Measurements from ENCODE around the gene DNAH17.

Gene DNAH17, protein sequence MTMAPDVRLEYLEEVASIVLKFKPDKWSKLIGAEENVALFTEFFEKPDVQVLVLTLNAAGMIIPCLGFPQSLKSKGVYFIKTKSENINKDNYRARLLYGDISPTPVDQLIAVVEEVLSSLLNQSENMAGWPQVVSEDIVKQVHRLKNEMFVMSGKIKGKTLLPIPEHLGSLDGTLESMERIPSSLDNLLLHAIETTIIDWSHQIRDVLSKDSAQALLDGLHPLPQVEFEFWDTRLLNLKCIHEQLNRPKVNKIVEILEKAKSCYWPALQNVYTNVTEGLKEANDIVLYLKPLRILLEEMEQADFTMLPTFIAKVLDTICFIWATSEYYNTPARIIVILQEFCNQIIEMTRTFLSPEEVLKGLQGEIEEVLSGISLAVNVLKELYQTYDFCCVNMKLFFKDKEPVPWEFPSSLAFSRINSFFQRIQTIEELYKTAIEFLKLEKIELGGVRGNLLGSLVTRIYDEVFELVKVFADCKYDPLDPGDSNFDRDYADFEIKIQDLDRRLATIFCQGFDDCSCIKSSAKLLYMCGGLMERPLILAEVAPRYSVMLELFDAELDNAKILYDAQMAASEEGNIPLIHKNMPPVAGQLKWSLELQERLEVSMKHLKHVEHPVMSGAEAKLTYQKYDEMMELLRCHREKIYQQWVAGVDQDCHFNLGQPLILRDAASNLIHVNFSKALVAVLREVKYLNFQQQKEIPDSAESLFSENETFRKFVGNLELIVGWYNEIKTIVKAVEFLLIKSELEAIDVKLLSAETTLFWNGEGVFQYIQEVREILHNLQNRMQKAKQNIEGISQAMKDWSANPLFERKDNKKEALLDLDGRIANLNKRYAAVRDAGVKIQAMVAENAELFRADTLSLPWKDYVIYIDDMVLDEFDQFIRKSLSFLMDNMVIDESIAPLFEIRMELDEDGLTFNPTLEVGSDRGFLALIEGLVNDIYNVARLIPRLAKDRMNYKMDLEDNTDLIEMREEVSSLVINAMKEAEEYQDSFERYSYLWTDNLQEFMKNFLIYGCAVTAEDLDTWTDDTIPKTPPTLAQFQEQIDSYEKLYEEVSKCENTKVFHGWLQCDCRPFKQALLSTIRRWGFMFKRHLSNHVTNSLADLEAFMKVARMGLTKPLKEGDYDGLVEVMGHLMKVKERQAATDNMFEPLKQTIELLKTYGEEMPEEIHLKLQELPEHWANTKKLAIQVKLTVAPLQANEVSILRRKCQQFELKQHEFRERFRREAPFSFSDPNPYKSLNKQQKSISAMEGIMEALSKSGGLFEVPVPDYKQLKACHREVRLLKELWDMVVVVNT (N-terminal part only)

DNA sequence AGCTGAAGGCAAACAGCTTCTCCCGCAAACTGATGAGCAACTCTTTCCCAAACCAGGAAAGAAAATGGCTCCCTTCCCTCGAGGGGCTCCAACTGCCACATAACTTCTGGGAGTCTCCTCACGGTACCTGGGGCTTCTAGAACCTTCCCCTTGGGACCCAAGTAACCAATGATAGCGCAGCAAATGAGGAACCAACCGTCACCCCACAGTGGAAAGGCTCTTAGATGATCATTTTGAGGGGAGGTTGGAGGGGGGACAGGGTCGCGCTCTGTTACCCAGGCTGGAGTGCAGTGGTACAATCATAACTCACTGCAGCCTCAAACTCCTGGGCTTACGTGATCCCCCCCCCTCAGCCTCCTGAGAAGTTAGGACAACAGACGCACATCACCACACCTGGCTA is at the start of gene DNAH17:
Gene DNAH17 (minus strand): TSS at position 101 of the 400 bp plus-strand sequence. CDS start 2,339 bp downstream, outside the sequence.
- DNase-seq (ENCODE audit: low spot score), result no peak

DNA sequence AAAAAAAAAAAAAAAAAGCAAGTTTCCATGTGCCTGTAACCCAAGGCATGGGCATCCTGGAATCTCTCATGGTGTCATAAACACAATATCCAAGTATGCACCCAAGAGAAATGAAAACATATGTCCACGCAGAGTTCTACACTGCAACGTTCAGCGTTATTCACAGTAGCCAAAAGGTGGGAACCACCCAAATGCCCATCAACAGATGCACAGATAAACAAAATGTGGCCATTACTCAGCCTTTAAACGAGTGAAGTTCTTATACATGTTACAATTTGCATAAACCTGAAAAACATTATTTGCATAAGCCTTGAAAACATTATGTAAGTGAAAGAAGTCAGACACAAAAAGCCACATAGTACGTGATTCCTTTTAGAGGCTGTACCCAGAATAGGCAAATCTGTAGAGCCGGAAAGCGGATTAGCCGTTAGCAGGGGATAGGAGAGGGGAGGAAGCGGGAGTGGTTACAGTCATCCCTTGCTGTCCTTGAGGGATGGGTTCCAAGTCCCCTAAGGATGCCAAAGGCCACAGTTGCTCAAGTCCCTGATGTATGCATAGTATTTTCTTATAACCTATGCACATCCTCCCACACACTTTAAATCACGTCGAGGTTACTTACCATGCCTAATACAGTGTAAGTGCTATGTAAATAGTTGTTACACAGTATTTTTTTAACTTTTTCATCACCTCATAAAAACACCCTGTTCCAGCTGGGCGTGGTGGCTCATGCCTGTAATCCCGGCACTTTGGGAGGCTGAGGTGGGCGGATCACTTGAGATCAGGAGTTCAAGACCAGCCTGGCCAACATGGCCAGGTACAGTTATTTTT is 47.3 kb upstream of the DNAH17 start:
- no peak for DNase-seq (ENCODE audit: low spot score)

DNA sequence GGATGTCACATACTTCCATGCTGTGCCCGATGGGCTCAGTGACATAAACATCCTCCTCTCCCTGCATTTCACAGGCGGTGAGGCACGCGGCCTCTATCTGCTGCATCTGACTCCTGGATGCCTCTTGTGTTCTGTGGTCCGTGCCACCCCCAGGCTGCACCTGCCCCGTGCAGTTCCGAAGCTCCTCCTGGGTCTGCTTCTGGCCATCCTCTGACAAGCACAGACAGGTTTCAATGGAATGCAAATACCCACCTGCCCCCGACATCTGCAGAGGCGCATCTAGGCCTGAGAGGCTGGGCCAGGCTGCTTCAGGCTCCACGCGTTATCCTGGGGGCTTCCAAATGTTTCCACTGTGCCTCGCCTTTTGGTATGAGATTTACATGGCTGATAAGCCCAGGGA is 46.3 kb upstream of the DNAH17 start:
- DNase-seq (ENCODE audit: low spot score), result no peak

DNA sequence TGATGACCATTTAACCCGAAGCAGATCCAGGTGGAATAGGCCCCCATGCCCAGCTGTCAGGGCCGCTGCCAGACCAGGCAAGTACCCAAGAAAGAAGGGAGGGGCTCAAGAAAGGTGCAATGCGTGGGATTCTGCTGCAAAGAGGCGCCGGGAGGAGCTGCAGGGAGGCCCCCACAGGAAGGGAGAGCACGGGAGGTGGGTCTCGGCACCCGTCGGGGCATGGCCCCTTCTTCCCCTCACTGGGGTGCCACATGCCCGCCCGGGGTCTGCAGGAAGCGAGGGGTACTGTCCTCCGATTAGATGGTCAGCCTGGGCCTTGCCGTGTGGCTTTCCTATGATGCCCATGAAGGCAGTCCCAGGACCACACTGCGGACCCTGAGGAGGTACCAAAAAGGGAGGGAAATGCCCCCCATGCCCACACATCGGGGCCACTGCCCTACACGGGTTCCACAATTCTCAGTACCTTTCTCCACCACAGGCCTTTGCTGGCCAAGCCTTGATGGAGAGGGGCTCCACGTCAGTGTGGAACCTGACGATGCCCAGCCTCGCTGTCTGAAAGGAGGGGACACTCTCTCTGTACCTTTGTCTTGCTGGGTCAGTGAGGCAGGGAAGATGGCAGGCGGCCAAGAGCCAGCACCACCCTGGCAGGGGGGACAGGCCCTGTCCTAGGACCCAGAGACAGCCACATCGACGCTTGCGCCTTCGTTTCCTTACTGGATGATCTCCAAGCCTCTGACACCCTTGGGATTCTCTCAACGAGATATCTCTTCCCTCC is 45.5 kb upstream of the DNAH17 start:
- DNase-seq (ENCODE audit: low spot score), result no peak

DNA sequence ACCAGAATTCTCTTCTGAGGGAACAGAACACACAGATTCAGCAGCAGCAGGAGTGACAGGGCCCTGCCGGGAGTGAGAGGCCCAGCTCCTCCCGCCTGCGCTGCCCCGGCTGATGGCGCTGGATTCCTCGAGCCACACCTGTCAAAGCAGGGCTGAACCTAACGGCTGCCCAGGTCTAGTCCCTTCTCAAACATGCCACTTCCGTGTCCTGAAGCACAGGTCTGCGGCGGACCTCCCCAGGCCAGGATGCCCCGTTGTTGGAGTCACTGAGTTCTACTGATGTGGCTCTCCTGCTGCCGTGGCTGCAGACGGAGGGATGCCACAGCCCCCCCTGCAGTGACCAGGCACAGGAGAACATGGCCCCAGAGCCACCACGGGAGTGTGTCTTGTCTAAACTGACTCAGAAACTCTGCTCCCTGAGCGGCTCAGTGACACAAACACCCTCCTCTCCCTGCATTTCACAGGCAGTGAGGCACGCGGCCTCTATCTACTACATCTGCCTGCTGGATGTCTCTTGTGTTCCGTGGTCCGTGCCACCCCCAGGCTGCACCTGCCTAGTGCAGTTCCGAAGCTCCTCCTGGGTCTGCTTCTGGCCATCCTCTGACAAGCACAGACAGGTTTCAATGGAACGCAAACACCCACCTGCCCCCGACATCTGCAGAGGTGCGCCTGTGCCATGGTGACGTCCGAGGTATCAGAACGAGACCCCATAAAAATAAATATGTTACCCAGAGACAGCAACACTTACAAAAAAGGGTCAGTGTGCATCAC is 44.7 kb upstream of the DNAH17 start:
- no peak for DNase-seq (ENCODE audit: low spot score)

DNA sequence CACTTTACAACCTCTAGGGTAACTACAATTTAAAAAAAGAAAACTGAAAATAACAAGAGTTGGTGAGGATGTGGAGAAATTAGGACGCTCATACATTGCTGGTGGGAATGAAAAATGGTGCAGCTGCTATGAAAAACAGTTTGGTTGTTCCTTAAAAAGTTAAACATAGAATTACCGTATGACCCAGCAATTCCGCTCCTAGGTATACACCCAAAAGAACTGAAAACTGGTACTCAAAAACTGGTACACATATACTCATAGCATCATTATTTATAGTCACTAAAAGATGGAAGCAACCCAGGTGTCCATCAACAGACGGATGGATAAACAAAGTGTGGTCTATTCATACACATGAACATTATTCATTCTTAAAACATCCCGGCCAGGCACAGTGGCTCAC is 42.9 kb upstream of the DNAH17 start:
- no peak for DNase-seq (ENCODE audit: low spot score)

DNA sequence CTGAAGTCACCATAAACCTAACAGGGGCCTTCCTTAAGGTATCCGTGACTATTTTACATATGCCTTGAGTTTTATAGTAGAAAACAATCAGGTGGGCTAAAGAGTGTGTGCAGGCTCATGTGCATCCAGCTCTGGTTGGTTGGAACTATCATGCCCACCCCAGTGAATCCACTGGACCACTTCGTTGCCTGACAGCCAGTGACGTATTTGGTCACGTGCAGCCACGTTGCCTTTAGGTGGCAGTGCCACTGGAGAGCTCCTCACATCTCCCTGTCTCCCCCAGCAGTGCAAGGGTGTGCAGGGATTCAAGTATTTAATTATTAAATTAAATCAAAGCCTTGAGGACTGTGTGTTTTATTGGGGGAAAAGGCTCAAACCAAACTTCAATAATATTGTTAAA is 42.1 kb upstream of the DNAH17 start:
- no peak for DNase-seq (ENCODE audit: low spot score)

DNA sequence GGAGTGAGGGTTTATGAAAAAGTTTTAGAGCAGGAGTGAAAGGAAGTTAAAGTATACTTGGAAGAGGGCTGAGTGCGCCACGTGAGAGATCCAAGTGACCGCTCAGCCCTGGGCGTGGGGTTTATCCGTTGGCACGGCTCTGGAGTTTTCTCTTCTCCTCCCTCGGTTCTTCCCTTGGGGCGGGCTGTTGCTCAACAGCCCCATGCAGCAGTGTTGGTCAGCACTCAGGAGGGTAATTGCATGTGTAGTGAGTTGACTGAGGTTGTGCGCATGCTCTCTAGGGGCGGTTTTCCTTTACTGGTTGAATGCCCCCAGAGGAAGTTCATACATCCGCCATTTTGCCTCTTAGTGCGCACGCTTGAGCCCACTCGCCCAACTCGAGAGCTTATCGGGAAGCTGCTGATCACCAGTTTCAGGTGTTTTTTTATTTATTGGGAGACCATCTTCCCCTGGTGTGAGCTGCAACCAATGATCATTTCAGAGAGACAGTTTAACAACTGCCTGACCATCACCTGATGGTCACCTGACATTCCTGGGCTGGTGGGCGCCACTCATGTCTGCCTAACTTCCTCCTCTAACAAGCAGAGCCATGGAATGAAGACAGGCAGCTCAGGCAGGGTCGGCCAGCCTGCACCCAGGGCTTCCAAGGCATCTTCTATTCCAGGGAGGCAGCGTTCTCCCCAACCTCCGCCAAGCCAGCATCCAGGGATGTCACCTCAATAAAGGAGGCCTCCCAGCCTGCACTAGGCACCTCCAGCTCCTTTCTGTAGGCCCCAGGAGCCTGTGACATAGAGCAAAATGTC is 41.3 kb upstream of the DNAH17 start:
- no peak for DNase-seq (ENCODE audit: low spot score)

DNA sequence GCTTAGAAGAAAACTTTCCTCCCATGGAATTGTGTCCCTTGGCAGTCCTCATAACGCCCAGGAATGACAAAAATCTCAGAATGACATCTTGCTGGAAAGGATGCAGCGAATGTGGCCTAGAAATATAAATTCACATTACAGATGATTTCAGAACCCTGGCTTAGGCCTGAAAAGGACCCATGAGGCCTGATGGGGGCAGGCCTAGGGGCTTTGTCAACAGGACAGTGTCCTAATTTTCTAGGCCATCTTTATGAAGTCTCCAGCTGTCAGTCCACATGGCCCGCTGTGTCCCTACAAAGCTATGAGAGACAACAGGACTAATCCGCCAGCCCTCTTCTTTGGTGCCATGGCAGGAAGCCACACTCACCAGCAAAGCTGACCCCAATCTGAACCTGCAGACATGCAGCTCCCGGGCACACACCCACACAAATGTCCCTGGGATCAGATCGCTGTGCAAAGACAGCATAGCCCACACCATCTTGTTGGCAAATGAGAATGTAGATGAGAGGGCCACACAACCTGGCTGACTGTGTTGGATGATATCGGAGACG is 40.4 kb upstream of the DNAH17 start:
- no peak for DNase-seq (ENCODE audit: low spot score)

DNA sequence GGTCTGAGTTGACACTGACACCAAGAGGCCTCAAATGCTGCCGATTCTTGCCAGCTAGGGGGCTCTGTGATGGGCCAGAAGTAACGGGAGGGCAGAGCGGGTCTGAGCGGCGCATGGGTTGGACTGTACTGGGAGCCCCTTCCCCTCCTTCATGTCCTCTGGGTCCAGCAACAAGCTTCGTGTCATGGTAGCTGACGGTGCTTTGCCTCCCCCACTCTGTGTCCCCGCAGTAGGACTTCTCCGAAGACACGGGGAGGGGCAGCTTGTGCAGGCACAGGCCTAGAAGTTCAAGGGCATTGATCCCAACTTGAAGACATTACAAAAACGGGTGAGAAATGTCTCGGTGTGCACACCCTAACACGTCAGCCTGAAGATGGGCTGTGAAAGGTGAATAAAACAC is 39.8 kb upstream of the DNAH17 start:
- DNase-seq (ENCODE audit: low spot score), result no peak

DNA sequence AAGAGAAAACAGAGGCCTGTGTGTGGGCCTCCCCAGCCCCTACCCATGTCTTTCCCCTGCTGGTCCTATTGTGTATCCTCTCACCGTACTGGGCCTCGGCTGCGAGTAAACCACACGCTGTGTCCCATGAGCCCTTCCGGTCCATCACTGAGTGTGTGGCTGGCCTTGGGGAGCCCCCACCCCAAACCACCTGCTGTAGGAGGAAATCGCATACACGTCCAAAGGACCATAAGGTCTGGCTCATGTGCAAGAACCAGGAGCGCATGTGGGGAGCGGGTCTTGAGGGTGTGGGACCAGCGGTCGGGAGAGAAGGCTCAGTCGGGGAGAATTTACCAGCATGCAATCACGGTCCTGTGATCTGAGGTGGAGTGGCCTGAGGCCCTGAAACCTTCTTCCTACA is 38.4 kb upstream of the DNAH17 start:
- no peak for DNase-seq (ENCODE audit: low spot score)

DNA sequence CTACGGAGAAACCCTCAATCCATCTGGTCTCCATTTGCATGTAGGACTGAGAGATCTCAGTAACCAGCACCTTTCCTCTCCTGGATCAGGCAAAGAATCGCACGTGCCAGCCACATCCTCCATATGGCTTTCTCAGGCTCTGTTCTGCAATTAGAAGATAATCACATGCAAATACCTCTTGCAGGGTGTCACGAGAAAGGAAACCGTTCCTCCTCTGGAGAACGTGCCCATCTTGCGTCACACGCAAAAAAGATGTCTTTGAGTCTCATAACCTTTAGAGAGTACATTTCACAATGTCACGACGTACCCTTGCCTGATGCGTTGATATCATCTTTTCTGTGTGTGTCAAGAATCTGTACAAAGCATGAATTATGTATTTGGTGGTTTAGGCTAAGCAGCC is 36.2 kb upstream of the DNAH17 start:
- DNase-seq (ENCODE audit: low spot score), result no peak

DNA sequence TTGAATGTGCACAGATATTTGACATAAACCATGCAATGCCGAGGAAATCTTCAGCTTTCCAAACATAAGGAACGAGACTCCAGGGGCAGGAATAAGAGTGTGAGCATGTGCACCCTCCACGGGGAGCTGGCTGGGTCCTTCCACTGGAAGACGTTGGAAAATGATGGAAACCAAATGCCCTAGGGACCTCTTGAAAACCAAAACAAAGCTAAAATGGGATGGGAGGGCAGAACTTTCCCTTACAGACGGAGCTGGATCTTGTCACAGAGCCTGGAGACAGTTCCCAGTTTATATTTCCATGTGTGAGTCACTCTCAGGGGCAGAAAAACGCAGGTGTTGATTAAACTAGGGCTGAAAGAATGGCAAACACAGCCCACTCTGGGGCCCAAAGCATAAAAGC is 34.4 kb upstream of the DNAH17 start:
- no peak for DNase-seq (ENCODE audit: low spot score)

DNA sequence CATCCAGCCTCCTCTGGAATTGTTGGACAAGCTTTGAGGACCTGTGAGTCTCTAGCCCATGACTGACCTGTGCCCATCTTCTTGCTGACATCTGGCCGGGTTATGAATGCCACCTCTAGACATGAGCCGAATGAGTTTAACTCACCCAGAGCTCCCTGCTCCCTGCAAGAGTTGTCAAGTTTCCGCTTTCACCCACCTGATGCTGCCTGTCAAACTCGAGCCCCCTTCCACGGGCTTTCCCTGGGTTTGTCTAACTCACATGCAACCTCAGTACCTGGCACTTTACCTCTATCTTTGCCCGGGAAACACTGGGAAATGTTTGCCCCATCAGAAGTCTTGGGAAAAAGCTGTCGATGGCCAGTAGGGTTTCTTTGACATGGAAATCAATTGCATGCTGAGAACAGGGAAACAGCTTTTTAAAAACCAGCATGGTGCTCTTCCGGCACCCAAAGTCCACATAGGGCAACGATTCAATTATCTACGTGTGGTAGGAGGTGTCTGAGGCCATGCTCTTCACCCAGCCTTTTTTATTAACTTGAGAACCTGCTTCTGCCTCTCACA is 33.8 kb upstream of the DNAH17 start:
- no peak for DNase-seq (ENCODE audit: low spot score)

DNA sequence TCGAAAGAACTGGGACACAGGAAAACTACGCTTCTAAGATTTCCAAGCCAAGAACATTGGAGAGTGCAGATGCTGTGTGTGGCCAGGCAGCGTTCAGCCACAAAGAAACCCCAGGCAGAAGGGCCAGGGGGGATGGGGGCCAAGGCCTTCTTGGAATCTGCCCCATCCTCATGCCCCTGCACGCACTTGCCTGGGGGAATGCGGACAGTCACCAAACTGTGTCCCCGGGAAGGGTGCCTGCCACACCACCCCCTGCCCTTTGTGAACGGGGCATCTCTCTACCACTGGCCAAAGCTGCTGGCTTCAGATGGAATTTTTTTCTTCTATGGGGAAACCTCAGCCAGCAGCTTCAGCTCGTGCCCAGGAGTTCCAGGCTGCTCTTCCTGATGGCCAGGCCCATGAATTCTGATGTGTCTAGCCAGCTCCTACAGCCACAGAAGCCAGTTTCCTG is 32.0 kb upstream of the DNAH17 start:
- DNase-seq (ENCODE audit: low spot score), result no peak

DNA sequence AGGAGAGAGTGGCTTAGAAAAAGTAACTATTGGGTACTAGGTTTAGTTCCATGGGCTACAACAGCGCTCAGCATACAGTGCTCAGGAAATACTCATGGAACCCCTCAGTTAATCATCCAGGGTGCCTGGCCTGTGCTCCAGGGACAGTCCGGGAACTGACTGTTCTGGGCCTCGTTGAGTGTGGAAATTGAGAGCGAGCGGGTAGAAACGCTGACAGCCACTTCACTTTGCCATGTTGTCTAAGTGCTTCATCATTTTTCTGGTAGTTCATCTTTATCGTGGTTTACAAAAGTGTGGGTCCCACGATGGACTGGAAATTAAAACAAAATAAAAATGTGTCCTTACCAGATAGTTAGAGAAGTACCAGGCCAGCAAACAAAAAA is 31.6 kb upstream of the DNAH17 start:
- DNase-seq (ENCODE audit: low spot score), result no peak

DNA sequence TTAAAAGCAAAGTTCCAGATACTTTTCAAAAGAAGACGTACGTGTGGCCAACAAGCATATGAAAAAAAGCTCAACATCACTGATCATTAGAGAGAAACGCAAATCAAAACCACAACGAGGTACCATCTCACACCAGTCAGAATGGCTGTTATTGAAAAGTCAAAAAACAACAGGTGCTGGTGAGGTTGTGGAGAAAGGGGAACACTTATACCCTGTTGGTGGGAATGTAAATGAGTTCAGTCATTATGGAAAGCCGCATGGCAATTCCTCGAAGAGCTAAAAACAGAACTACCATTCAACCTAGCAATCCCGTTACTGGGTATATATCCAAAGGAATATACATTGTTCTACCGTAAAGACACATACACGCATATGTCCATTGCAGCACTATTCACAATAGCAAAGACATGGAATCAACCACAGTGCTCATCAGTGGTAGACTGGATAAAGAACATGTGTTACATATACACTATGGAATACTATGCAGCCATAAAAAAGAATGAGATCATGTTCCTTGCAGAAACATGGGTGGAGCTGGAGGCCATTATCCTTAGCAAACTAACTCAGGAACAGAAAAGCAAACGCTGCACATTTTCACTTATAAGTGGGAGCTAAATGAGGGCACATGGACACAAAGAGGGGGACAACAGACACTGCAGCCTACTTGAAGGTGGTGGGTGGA is 31.1 kb upstream of the DNAH17 start:
- DNase-seq (ENCODE audit: low spot score), result no peak

DNA sequence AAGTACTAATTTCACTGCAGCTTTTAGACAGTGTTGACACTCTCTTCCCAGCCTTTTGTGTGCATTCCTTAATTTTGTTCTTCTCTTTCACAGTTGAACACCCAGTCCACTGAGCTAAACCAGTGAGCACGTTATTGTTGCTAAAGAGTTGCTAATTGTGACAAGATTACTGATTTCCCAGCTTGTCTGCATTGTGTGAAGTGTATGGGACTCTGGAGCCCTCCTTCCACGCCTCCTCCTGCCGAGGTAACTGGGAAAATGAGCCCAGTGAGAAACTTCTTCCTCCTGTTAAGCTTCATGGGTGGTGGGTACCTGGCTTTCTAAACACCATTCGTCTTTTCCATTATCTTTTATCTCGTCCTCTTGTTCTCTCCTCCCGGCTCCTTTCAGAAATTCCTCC is 29.8 kb upstream of the DNAH17 start:
- no peak for DNase-seq (ENCODE audit: low spot score)
